Epithelial cell of esophagus (primary cell): ENCODE measurements around the gene SLC2A1.

Source experiments
- DNase-seq: peaks from one replicate; pipeline ENCODE4 v3.0.0; 2010; ENCODE audit warnings: low read depth
- H3K4me3 ChIP-seq: 2 replicates; pipeline ENCODE4 v1.5.1; 2011; ENCODE audit warnings: mild to moderate bottlenecking, low read length, control low read depth
- TF ChIP-seq, protein P1 (sequence below): IDR thresholded peaks from 2 replicates; pipeline ENCODE4 v1.5.1; 2011; ENCODE audit warnings: low read depth, mild to moderate bottlenecking, low read length, control low read depth, inconsistent platforms; ENCODE audit not compliant: insufficient read depth; ENCODE audit errors: missing control alignments

SLC2A1 gene

DNA sequence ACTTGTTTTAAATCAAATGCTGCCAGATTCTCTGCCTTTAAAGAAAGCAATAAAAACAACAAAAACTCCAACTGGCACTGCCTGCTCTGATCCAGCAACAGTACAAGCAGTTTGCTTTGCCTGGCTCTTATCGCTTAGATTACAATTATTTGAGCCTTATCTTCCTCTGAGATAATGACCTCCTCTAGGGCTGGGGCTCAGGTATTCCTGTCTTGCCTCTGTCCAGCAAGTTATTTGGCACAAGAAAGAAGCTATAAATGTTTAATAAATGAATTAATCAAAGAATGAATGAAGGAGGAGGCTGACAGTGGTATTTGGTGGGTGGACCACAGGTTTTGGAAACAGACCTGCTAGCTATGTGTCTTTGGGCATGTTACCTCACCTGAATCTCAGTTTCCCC lies 6.7 kb upstream of the SLC2A1 start:
- TF ChIP-seq, protein P1, sequence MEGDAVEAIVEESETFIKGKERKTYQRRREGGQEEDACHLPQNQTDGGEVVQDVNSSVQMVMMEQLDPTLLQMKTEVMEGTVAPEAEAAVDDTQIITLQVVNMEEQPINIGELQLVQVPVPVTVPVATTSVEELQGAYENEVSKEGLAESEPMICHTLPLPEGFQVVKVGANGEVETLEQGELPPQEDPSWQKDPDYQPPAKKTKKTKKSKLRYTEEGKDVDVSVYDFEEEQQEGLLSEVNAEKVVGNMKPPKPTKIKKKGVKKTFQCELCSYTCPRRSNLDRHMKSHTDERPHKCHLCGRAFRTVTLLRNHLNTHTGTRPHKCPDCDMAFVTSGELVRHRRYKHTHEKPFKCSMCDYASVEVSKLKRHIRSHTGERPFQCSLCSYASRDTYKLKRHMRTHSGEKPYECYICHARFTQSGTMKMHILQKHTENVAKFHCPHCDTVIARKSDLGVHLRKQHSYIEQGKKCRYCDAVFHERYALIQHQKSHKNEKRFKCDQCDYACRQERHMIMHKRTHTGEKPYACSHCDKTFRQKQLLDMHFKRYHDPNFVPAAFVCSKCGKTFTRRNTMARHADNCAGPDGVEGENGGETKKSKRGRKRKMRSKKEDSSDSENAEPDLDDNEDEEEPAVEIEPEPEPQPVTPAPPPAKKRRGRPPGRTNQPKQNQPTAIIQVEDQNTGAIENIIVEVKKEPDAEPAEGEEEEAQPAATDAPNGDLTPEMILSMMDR: no peak
- H3K4me3 ChIP-seq: no peak overlapping the region
- no peak for DNase-seq

DNA sequence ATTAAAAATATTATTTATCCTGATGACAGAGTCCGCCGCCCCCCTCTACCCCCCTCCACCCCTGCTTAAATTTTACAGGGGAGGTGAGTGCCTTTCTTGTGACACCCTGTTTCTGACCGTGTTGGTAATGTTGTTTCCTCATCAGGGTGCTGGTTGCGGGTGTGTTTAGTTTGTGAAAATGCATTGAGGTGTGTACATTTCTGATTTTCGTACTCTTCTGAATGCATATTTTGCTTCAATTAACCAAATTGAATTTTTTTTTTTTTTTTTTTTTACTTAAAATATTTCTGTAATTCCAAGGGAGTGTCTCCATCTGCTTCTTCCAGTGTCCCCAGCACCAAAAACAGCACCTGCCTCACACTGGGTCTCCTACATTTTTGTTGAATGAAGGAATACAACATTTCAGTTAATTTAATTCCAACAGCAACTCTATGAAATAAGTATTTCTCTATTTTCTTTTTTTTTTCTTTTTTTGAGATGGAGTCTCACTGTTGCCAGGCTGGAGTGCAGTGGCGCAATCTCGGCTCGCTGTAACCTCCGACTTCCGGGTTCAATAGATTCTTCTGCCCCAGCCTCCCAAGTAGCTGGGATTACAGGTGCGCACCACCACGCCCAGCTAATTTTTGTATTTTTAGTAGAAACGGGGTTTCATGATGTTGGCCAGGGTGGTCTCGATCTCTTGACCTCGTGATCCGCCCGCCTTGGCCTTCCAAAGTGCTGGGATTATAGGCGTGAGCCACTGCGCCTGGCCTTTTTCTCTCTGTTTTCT lies 5.6 kb upstream of the SLC2A1 start:
- H3K4me3 ChIP-seq: no peak overlapping the region
- DNase-seq: peak; percentile 67
- TF ChIP-seq, protein P1: no peak

- peak overlapping the region; percentile 17 for H3K4me3 ChIP-seq
- TF ChIP-seq, protein P1: no peak
- peak; percentile 82 for DNase-seq
Observed at GRCh38 chr1:42963378-42964043, 4.8 kb upstream of the SLC2A1 start.

DNA sequence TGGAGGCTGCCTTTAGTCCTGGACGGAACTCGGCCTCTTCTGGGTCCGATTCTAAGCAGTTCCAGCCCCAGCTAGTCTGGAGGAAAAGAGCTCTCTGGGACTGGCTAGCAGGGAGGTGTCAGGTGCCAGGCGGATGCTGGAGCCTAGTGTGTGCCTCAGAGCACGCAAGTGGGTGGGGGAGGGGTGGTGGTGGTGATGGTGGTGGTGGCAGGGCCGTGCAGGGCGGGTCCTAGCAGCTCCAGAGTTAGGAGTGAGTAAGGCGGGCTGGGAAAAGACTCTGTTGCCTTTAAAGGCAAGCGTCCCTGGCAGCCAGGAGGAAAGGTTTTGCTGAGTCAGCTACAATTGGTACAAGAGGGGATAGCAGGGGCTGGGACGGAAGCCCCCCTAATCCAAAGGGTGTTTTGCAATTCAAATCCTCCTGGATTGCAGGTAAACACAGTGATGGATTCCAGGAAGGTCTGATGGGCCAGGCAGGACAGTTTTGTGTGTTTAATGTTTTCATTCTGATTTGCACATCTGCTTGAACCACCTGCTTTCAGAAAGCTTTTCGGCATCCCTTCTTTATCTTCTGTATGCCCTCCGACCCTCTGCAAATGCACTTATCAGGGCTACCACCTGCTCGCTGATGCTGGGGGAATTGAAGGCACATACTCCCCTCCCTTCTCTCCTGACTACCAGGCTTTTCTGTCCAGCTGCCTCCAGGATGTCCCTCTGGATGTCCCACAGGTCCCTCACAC lies 4.1 kb upstream of the SLC2A1 start:
- peak; percentile 95 for DNase-seq
- TF ChIP-seq, protein P1: no peak
- H3K4me3 ChIP-seq: peak overlapping the region; percentile 20

DNA sequence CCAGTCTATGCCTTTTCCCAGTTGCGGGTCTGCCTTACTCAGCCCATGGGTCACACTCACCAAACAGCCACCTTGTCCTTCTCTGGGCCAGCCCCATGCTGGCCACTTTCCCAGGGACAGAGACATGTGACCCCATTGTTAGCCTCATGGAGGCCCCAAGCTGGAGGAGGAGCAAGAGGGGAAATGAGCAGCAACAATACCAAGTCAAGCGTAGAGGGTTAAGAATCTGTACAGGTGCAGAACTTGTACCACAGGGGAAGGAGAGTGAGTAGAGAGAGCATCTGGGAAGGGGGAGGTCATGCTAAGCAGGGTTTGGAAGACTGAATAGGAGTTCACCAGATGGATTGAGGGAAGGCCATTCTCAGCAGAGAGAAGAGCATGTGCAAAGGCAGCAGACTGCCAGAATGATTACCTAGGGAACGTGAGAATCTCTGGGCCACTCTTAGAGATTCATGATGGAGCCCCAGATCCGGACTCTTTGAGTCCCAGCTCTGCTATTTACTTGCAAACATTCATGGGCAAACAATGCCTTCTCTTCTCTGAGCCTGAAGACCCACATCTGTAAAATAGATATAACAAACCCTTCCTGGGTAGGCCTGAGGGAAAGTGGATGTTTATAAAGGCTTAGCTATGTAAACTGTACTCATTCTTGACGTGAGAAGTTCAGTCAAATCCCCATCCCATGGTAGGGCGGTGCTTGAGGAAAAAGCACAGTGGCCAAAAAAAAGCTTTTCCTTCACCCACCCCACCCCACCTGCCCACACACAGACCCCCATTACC lies 2.8 kb upstream of the SLC2A1 start:
- TF ChIP-seq, protein P1: no peak
- no peak for DNase-seq
- H3K4me3 ChIP-seq: no peak overlapping the region

DNA sequence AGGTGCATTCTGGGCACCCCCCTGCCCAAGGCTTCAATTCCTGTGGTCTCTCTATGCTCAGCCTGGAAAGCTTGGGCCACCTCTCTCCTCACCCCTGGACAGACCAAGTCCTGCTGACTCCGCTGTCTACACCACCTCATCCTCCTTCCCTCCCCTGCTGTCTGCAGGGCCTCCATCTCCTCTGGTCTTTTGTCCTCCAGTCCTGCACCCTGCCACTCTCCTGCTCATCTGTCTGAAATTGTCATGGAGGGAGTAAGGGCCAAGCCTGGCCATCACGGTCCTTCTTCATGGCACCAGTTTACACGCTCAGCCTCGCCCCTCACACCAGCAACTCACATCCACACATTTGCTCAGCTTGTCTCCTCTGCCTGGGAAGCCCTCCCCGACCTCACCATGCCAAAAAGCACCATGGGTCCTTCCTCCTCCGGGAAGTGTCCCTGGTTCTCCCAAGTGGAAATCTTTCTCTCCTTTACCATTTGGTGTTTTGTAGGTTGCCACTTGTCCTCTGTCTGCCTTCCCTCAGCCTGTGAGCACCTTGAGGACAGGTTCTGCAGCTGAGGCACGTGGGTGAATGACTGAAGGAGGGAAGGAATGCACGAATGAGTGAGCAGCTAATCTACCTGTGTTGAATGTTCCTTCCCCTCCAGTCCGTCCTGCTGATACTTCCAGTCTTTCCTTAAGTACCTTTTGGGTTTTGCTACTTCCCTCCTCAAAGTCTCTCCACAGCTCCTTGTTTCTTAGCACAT lies 2.1 kb upstream of the SLC2A1 start:
- DNase-seq: no peak
- TF ChIP-seq, protein P1: no peak
- H3K4me3 ChIP-seq: peak overlapping the region; percentile 70
